GM12892 (cell line): ENCODE measurements around the gene HACD1.

Source experiments
- POLR2A ChIP-seq: IDR thresholded peaks from 2 replicates; pipeline ENCODE4 v1.6.1; 2011; ENCODE audit warnings: low read depth, low read length, control low read depth
- POLR2AphosphoS5 ChIP-seq: IDR thresholded peaks from 2 replicates; pipeline ENCODE4 v1.6.1; 2011; ENCODE audit warnings: low read depth, low read length, control low read depth
- TAF1 ChIP-seq: IDR thresholded peaks from 2 replicates; pipeline ENCODE4 v1.6.1; 2011; ENCODE audit warnings: low read depth, mild to moderate bottlenecking, control low read depth, low read length, borderline replicate concordance

DNA sequence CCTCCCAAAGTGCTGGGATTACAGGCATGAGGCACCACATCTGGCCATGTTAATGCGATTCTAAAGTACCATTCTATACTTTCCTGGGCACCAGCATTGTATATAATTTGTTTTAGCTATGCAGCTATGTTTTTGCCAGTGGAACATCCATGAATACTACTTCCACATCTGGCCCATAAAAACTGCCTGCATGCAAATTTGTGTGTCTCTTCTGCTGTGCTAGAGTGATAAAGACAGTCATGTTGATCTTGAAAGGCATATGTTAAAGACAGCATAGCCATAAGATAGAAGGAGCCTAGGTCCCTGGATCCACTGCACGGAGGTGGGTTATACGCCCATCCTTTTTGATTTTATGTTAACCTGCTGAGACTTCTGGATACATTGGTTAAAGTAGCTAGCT lies 52.3 kb downstream of the HACD1 start:
- TF ChIP-seq POLR2A (no peak), TAF1 (no peak), POLR2AphosphoS5 (no peak)
